Testis (tissue), 3 donors: ENCODE data around the gene SPATA3. TPM values are rescaled to one million over a fixed set of nuclear protein-coding genes. Genes with fewer than 3 reads are reported as not detected.

Experiments
- DNase-seq: peaks from one replicate; pipeline ENCODE4 v3.0.0-alpha.2; 2019
- H3K27ac ChIP-seq, 2 donors: fragments of 200-600 bp; sonication (generic); one replicate each; pipeline ENCODE4 v1.5.1; 2019
- H3K27me3 ChIP-seq: fragments of 200-600 bp; sonication (generic); one replicate; pipeline ENCODE4 v1.5.1; 2019
- H3K36me3 ChIP-seq: fragments of 200-600 bp; sonication (generic); one replicate; pipeline ENCODE4 v1.5.1; 2017; ENCODE audit warnings: low read depth; ENCODE audit errors: missing control alignments
- H3K4me1 ChIP-seq: fragments of 200-600 bp; sonication (generic); one replicate; pipeline ENCODE4 v1.5.1; 2019
- H3K4me3 ChIP-seq, 2 donors: fragments of 200-600 bp; sonication (generic); one replicate each; pipeline ENCODE4 v1.5.1; 2017 to 2019
- H3K9me3 ChIP-seq: fragments of 200-600 bp; sonication (generic); one replicate; pipeline ENCODE4 v1.5.1; 2017
- POLR2A ChIP-seq: fragments of 450-650 bp; IDR thresholded peaks from one replicate; pipeline ENCODE4 v1.6.1; 2017; ENCODE audit warnings: antibody characterized with exemption, mild to moderate bottlenecking, moderate library complexity
- WGBS, 2 donors: methylation state at CpG; one replicate each; pipeline ENCODE4 v1.1.5; 2018; 5-methylcytosine and 5-hydroxymethylcytosine counted together
- intact Hi-C: fragments of 100-400 bp; cut with DNase I; formaldehyde crosslinking; loops from one replicate; pipeline ENCODE4 v1.15.1; 2023; ENCODE audit warnings: low total_unique reads
- polyA plus RNA-seq: library from polyadenylated mRNA; stranded (reverse); fragments of 350-450 nt; fragmentation: Illumina TruSeq; extraction: RNeasy Lipid Tissue Mini Kit (QIAGEN cat#74804); gene quantifications from one replicate; pipeline ENCODE4 v1.2.3, GENCODE V29; 2014; ENCODE audit warnings: low read depth, low replicate concordance; ENCODE audit not compliant: insufficient read depth
- total RNA-seq, 2 donors: library from RNA; depleted of rRNA; stranded (reverse); fragments of >200 nt; gene quantifications; one replicate each; pipeline ENCODE4 v1.2.3, GENCODE V29; 2016
- TF ChIP-seq, protein P1 (sequence below), 3 experiments: fragments of 450-650 bp in 2 of 3; fragments of 200-600 bp in 1 of 3; sonication (generic) in 1 of 3; IDR thresholded peaks; one replicate each; pipeline ENCODE4 v1.5.1; 2016 to 2019; ENCODE audit warnings: antibody characterized with exemption in 3 of 3, mild to moderate bottlenecking in 2 of 3, moderate library complexity in 1 of 3

SPATA3 gene
- total and polyA plus RNA-seq, 3 donors from 2014 or later: 18.6 to 211 (median 127) TPM

DNA sequence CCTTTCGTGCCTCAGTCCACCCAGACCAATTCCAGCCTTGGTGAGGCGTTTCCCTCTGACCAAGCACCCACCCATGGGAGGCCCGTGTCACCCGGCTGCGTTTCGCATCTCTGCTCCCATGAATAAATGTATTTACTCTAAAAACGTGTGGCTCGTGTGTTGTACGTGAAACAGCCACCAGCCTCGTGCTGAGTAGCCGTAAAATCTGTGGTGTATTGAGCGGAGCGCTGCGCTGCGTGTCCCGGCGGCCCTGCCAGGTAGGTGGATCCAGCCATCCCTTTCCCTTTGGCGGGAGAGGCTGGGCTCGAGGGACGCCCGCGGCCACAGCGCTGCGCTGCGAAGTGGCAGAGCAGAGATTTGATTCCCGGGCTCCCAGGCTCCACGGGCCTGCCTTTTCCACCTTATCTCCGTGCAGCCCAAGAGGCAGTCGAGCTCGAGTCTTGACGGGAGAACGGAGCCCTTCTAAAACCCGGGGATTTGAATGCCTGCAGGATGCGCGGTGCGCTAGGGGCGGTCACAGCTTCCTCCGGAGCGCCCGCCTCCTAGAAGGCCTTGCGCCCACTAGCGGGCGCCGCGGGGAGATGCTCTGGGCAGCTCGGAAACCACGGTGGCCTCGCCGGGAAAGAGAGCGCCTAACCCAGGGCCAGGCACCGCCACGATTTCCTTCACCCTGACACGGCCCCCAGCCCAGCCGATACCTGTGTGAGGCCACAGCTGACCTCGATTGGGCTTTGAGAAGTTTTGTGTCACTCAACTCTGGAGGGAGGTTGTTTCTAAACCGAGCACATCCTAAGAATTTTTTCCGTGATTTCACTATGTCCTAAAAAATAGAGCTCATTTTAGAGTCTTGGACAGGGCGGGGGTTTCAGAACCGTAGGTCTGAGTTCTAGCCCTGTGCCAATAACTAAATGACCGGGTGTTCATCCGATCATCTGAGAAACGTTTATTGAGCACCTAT is 56.9 kb downstream of the SPATA3 start:
- Histone ChIP-seq H3K36me3 (no peaks in the 10 kb centered on the region), H3K27ac (peak overlapping the region; percentile 34 to 64), H3K4me1 (peaks cover 35% of the 10 kb centered on the region), H3K9me3 (no peaks in the 10 kb centered on the region), H3K4me3 (peak overlapping the region; percentile 45 to 65), H3K27me3 (no peaks in the 10 kb centered on the region)
- intact Hi-C loops: no loop called here
- 5 to 9% methylated on average over 31 to 61 of the region's 62 CpGs for WGBS, 2 donors
- TF ChIP-seq POLR2A: no peak
- TF ChIP-seq, protein P1, sequence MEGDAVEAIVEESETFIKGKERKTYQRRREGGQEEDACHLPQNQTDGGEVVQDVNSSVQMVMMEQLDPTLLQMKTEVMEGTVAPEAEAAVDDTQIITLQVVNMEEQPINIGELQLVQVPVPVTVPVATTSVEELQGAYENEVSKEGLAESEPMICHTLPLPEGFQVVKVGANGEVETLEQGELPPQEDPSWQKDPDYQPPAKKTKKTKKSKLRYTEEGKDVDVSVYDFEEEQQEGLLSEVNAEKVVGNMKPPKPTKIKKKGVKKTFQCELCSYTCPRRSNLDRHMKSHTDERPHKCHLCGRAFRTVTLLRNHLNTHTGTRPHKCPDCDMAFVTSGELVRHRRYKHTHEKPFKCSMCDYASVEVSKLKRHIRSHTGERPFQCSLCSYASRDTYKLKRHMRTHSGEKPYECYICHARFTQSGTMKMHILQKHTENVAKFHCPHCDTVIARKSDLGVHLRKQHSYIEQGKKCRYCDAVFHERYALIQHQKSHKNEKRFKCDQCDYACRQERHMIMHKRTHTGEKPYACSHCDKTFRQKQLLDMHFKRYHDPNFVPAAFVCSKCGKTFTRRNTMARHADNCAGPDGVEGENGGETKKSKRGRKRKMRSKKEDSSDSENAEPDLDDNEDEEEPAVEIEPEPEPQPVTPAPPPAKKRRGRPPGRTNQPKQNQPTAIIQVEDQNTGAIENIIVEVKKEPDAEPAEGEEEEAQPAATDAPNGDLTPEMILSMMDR (IDR thresholded peaks at IDR 0.05): peak; percentile 79 to 87 (median 82)
- peak; percentile 91 for DNase-seq

DNA sequence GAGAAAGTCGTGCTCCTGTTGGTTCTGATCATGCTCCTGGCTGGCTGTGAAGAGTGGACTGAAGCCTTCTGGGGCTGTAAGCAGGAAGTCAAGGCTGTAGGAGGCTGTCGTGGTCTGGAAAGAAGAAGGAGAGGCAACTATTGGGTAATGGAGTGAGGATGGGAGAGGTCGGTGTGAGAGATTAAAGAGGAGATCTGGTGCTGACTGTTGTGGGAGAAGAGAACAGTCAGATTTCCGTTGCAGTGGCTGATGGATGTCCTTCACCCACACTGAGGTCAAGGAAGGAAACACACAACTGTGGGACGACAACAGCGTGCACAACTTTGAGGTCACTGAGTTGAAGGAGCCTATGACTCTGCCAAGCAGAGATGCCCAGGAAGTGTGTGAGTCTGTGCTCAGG is 57.9 kb downstream of the SPATA3 start:
- intact Hi-C loops: no loop called here
- TF ChIP-seq POLR2A: no peak
- TF ChIP-seq, protein P1 (IDR thresholded peaks at IDR 0.05): no peak
- WGBS, 2 donors: 64 to 65% methylated on average over 6 of the region's 6 CpGs

DNA sequence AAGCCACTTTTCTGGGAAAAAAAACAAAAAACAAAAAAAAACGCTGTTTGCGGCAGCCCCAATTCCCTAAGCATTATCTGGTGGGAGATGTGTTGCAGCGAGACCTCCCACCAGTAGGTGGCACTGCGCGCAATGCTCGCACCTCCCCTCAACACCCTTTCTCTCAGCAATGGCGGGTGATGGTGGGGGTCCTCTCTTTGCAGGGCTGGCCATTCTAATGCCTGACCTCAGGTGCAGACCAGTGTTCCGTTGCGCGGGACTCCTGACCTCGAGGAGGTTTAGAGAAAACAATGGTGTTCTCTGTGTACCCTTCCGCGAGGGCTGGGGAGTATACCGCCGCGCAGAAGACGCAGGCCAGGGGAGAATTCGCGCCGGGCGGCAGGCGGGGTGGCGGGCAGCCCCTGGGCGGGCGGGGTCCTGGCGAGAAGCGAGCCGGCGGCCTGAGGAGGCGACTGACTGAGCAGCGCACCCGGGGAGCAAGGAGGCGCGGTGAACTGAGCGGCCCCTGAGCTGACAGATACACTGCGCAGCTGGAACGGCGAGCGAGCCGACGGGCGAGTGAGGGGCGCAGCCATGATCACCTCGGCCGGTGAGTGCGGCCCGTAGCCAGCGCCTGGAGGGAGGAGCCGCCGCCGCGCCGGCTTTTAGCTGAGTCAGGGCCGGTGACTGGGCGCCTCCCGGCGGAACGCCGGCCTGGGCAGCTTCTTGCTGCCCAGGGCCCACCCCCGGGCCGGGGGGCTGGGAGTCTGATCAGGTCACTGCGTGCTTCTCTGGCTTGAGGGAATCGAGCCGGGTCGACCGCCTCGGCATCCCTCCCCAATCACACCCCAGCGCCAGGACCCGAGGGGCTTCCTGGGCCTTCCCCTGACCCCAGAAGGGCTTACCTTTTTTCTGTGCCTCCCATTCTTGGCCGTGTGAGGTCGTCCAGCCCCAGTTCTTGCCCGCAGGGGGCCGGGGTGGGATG is 60.8 kb downstream of the SPATA3 start, which contains the start of gene PSMD1:
TSS of gene PSMD1 (plus strand) at position 415 of the 964 bp plus-strand sequence. CDS start at position 574, 159 bp downstream.
- Histone ChIP-seq H3K27ac (peak within 1 kb of the TSS; percentile 89 to 92), H3K4me3 (peak within 1 kb of the TSS; percentile 90 to 91), H3K27me3 (no peaks in the 10 kb centered on the region), H3K36me3 (no peaks in the 10 kb centered on the region), H3K4me1 (peaks cover 13% of the 10 kb centered on the region), H3K9me3 (no peaks in the 10 kb centered on the region)
- intact Hi-C loops: no loop called here
- no peak for TF ChIP-seq POLR2A
- TF ChIP-seq, protein P1 (IDR thresholded peaks at IDR 0.05): peak; percentile 96 to 99 (median 98)
- 0 to 1% methylated on average over 36 to 47 of the region's 73 CpGs for WGBS, 2 donors
- DNase-seq: peak; percentile 95

More for the DNA sequence above, 57.9 kb downstream of the SPATA3 start:
- DNase-seq: no peak
- peaks cover 34% of the 10 kb centered on the region for H3K4me1 ChIP-seq
- H3K27me3 ChIP-seq: no peaks in the 10 kb centered on the region
- H3K9me3 ChIP-seq: no peaks in the 10 kb centered on the region
- no peak overlapping the region for H3K4me3 ChIP-seq
- H3K27ac ChIP-seq: no peak overlapping the region
- H3K36me3 ChIP-seq: no peaks in the 10 kb centered on the region

DNA sequence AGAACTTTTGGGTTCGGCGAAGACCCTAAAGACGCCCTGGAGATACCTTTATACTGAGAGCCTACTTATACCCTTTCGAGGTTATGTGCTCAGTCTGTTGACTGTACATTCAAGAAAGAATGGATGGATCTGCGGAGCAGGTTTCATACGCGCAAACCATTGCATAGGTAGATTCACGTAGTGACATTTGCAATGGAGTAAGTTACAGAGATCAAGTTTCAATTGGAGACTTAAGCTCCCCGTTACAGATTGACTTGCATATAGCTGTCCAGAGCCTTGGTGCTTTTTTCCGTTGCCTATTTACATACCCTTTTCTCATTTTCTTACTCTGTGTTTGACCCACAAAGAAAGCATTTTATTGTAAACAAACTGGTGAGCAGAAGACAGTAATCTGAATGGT is 61.7 kb downstream of the SPATA3 start:
- no peak for DNase-seq
- intact Hi-C loops: no loop called here
- no peaks in the 10 kb centered on the region for H3K27me3 ChIP-seq
- no peaks in the 10 kb centered on the region for H3K36me3 ChIP-seq
- H3K4me3 ChIP-seq: peak overlapping the region; percentile 90 to 91
- H3K27ac ChIP-seq: no peak overlapping the region
- H3K9me3 ChIP-seq: no peaks in the 10 kb centered on the region
- TF ChIP-seq, protein P1 (IDR thresholded peaks at IDR 0.05): no peak
- TF ChIP-seq POLR2A: no peak
- WGBS, 2 donors: 2% methylated on average over 10 of the region's 10 CpGs
- peaks cover 13% of the 10 kb centered on the region for H3K4me1 ChIP-seq

Other genes starting within 250 kb of the SPATA3 start
- 10 to 100 TPM; 53.7 to 95.7 TPM for gene ITM2C, start 131.2 kb upstream of the SPATA3 start, total RNA-seq
- 57.8 TPM for gene ITM2C, start 131.2 kb upstream of the SPATA3 start, polyA plus RNA-seq
- 10 to 100 TPM; 10.9 to 14.7 TPM for gene GPR55, start 70.9 kb upstream of the SPATA3 start, total RNA-seq
- gene GPR55, start 70.9 kb upstream of the SPATA3 start, polyA plus RNA-seq: 12.3 TPM
- gene C2orf72, start 41.4 kb downstream of the SPATA3 start, total RNA-seq: 1 to 10 TPM; 5.3 to 6.9 TPM
- 2.7 TPM for gene C2orf72, start 41.4 kb downstream of the SPATA3 start, polyA plus RNA-seq
- 10 to 100 TPM; 60.8 to 66.8 TPM for gene PSMD1, start 60.7 kb downstream of the SPATA3 start, total RNA-seq
- 69.6 TPM for gene PSMD1, start 60.7 kb downstream of the SPATA3 start, polyA plus RNA-seq
- gene HTR2B, start 128.9 kb downstream of the SPATA3 start, total RNA-seq: under 1 TPM; 0.16 to 0.37 TPM
- gene HTR2B, start 128.9 kb downstream of the SPATA3 start, polyA plus RNA-seq: 0.71 TPM
- 10 to 100 TPM; 47.5 to 49.7 TPM for gene ARMC9, start 202.5 kb downstream of the SPATA3 start, total RNA-seq
- gene ARMC9, start 202.5 kb downstream of the SPATA3 start, polyA plus RNA-seq: 35.0 TPM